Suppressor macrophage (primary cell): ENCODE results near the gene SLC66A3.

Experiments
- DNase-seq, 4 experiments: peaks; one replicate each; pipeline ENCODE4 v3.0.0-alpha.2; 2020 to 2022
- total RNA-seq, 17 experiments: gene quantifications; one replicate each; lab custom pipeline; 2026; ENCODE audit warnings: mixed read lengths in 6 of 17, inconsistent platforms in 3 of 17; lab: John Stamatoyannopoulos, UW

SLC66A3 gene
- total RNA-seq, result 32.9 to 104 (median 67.1) reads per million in 17 experiments

DNA sequence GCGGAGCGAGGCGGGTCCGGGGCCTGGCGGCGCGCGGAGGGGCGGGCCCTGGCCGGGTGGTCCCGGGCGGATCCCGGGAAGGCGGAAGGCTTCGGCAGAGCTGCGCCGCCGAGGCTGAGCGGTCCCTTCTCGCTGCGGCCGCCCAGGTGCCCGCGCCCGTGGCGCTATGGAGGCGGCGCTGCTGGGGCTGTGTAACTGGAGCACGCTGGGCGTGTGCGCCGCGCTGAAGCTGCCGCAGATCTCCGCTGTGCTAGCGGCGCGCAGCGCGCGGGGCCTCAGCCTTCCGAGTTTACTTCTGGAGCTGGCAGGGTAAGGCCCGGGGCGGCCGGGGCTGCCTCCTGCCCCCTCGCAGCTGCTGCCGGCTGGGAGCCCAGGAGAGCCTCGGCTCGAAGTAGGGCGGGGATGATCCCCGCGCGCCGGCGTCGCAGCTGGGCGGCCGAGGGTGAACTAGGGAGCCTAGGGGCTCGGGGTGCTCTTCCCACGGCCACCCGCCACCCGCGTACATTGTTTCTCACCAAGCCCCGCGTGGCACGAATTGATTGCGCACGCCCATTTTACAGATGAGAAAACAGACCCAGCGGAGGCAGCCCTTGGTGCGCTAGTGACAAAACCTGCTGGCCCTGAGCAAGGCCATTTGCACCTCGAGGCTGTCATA is at the start of gene SLC66A3:
Gene SLC66A3, plus strand, starts transcription at position 87 of the 655 bp plus-strand sequence. Its CDS starts 80 bp downstream, at position 167.
- DNase-seq, result no peak

GRCh38 chr2:11109002-11109401 is 46.3 kb upstream of the SLC66A3 start:
- DNase-seq, result no peak

- no peak for DNase-seq
These were observed 42.3 kb upstream of the SLC66A3 start for GRCh38 chr2:11112870-11113428.

DNA sequence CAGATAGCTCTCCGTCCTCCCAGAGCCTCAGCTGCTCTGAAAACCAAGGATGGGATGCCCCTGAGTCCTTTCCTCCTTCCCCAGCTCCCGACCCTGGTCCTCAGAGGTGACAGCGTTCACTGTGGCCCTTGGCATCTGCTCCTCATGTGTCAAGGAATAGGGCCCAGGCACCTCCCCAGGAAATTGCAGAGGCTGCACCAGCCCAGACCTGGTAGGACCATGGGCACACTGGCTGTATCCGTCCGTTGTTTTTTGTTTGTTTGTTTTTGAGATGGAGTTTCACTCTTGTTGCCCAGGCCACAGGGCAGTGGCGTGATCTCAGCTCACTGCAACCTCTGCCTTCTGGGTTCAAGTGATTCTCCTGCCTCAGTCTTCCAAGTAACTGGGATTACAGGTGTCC is 37.5 kb upstream of the SLC66A3 start:
- DNase-seq, result no peak

DNA sequence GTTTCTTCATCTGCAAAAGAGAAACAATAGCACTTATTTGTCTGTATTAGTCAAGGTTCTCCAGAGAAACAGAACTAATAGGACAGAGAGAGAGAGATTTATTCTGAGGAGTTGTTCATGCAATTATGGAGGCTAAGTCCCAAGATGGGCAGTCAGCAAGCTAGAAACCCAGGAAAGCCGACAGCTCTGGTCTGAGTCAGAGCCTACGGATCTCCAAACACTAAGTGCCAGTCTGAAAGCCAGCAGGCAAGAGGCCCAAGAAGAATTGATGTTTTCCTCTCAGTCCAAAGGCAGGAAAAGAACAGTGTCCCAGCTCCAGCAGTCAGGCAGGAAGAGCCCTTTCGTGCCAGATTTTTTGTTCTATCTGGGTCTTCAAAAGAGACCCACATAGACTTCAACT is 36.5 kb upstream of the SLC66A3 start:
- no peak for DNase-seq

GRCh38 chr2:11121099-11121822 is 34.0 kb upstream of the SLC66A3 start:
- peak in 1 of 4 experiments; percentile 10 for DNase-seq

- DNase-seq, result no peak
These were observed 33.5 kb upstream of the SLC66A3 start for GRCh38 chr2:11121823-11122155.

DNA sequence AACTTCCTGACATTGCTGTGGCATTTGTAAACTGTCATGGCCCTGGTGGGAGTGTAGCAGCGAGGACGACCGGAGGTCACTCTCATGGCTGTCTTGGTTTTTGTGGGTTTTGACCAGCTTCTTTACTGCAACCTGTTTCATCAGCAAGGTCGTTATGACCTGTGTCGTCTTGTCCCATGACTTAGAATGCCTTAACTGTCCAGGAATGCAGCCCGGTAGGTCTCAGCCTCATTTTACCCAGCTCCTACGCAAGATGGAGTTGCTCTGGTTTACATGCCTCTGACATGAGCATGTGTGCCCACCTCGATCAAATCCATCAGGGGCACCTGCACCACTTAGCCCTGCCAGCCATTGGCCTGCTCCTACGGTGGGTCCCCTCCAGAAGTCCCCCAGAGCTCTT is 32.9 kb upstream of the SLC66A3 start:
- DNase-seq, result no peak

DNA sequence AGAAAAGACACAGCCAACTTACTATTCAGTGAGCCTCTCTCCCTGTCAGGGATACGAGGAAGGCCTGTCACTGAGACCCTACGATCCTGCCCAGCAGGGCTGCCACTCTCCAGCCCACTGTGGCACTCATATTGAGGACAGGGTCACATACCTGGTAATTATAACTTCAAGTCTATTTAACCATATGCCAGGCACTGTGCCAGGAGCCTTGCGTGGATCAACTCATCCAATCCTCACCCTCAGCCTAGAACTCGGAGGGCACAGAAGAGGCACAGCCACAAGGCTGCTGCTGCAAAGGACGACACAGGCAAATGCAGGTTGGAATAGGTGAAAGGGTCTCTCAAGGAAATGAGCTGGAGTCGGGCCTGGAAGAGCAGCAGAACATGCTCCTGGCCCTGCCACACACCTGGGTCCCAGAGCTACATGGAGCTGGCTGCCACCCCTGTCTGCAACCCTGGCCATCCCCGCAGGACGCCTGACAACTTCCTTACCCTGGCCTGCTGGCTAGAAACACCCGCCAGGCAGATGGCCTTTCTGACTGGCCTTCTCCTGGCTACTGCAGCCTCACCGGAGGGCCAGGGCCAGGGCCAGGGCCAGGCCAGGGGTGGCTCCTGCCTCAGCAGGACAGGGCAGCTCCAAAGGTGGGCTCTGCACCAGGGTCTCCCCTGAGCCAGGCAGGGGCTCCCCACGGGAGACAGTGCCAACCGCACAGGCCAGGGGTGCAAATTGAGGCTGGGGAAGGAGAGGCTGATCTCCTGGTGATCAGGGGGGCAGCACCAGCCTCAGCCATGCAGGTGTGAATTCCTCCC is 32.1 kb upstream of the SLC66A3 start:
- no peak for DNase-seq

DNA sequence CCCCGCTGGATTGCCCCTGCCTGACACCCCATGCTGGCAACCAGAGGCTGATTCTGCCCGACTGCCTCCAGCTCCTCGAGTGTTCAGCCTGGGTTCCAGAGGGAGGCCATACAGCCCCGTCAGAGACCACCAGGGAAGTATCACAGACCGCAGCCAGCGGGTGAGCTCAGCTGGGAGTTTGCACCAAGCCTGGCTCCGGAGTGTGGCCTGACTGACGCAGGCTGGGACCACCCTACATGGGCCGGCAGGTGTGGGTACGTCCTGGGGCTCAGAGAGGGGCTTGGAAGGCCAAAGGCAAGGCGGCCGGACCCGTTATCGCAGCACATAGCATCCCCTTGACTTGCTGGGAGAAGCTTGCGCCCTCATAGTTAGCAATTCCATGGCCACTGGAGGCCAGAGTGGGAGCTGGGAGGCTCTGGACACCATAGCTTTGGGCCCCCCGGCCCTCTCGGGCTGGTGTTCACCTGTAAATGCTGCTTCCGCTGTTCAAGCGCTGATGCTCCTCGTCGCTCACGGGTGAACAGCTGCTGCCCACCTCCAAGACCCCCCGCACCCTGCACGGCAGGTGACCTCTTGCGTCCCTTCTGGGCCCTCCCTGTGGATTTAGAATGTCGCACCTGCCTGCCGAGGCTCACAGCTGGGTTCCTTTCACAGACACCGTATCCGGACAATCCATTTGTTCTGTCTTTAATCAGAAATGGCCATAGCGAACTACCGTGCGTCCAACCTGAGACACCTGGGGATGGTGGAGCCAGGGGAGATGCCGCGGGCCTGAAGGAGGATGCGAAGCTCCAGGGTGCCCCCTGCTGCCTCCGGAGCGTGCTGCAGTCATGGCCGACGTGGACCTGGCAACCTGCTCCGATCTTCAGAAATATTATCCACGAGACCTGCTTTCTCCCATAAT is 31.2 kb upstream of the SLC66A3 start:
- DNase-seq, result peak; percentile 57 to 80 (median 68)

- no peak for DNase-seq
These were observed 30.6 kb upstream of the SLC66A3 start for GRCh38 chr2:11124760-11125068.

- DNase-seq, result no peak
These were observed 27.5 kb upstream of the SLC66A3 start for GRCh38 chr2:11127761-11128160.

DNA sequence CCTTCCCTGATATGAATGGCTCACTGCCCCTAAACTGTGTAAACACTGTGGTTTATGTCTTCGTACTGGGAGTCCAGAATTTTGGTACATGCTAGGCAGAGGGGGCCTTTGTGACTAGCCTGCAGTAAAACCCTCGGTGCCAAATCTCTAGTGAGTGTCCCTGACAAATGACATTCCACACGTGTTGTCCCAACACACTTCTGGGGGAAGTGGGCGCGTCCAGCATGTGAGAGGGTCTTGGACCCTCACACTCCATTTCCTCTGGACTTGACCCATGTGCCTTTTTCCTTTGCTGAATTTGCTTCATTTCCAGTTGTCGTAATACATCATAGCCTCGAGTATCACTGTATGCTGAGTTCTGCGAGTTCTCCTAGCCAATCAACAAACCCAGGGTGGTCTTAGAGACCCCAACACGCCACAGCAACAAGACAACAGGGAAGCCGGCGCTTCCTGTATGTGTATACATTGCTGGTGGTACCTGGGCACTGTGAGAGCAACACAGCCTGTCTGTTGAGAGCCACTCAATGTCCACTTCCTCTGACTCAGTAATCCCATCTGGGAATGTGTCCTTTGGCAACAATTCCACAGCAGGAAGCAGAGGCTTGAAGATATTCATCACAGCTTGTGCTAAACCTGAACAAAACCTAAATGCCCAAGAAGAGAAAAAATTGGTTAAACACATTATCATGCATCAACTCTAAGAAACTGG is 26.9 kb upstream of the SLC66A3 start:
- DNase-seq, result peak in 1 of 4 experiments; percentile 3

DNA sequence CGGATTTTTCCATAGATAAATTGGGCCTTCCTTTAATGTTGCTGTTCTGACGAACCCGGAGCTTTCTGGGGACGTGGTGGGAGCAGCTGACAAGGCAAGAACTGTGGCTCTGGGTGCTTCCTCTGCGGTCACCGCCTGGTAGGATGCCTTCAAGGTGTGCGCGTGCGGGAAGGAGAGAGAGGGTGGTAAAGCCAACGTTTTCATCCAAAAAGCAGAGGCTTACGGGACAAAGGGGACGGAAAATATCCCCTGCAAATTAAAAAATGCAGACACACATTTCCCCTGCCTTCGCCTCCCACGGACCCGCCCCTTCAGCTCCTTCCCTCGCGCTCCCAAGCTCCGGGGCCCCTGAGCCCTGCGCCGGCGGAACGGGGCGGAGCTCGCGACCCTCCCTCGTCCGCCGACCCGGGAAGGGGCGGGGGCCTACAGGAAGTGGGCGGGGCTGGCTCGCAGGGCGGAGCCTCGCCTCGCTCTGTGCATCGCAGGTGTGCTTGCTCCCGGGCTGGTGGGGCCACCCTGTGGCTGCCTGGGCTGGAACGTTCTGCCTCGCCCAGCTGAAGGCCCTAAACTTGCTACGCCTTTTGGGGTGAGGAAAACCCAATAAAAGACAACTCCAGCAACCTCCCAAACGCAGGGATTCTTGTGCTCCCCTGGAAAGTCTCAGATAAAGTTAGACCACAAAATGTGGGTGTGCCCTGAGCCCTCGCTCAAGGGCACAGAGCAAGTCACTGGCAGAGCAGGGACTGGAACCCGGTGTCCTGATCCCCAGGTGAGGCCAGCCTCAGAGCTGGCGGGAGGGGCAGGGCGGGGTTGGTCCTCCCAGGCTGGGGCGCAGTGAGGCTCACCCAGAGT is 25.4 kb upstream of the SLC66A3 start:
- DNase-seq, result peak in 2 of 4 experiments; percentile 18 to 31

GRCh38 chr2:11131166-11131920 is 23.9 kb upstream of the SLC66A3 start:
- peak in 1 of 4 experiments; percentile 0 for DNase-seq

- peak in 2 of 4 experiments; percentile 3 to 9 for DNase-seq
These were observed 23.1 kb upstream of the SLC66A3 start for GRCh38 chr2:11132036-11132671.

DNA sequence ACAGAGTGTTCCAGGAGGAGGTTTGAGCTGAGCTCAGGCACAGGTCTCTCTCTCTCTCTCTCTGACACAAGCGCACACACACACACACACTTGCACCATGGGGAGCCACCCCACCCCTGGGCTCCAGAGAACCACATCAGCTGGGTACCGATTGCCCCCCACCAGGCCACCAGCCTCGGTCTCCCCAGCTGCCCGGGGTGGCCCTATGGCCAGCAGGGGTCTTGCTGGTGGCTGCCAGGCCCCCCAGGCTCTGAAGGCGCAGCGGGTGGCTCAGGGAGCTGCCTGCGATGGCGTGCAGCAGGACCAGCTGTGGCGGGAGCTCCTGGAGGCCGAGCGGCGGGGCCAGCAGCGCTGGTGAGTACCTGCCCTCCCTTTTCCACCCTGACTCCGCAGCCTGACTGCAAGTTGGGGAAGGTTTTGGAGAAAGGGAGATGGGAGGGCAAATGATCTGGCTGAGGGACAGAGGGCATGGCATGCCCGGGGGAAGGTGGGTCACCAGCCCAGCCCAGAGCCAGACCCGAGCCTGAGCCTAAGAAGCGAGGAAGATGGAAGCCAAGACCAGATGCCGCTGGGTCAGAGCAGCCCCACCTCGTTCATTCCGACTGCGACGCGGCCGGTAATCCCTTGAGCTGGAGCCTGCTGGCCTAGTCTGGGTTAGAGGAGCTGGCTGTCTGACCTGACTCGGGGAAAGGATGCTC is 21.9 kb upstream of the SLC66A3 start:
- peak in 2 of 4 experiments; percentile 4 to 7 for DNase-seq

- no peak for DNase-seq
These were observed 21.3 kb upstream of the SLC66A3 start for GRCh38 chr2:11133936-11134320.

DNA sequence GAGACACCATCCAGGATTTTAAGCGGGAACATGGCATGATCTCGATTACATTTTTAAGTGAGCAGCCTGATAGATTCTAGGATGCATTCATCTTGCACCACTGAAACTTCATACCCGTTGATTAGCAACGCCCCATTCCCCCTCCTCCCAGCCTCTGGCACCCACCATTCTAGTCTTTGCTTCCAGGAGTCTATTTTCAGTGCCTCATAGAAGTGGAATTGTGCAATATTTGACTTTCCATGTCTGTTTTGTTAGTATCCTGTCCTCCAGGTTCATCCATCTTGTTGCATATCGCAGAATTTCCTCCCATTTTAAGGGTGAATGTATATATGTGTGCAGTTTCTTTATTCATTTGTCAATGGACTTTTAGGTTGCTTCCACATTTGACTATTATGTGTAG is 20.9 kb upstream of the SLC66A3 start:
- DNase-seq, result no peak
